ENCODE data around the gene SYT2.

- TF ChIP-seq CTCF (conservative IDR thresholded peaks at IDR 0.05; ENCODE audit: low read depth, low read length) = no peak
- no peak for TF ChIP-seq EZH2 (IDR thresholded peaks at IDR 0.05; ENCODE audit: low read length, unreplicated experiment)
Measured at GRCh38 chr1:202659974-202660373, 50.3 kb downstream of the SYT2 start.

All from PC-3 (cell line).